HEK293T (cell line): ENCODE measurements around the gene YJU2.
"Not testable (repeated sequence)": the region's sequence is repeated elsewhere in the genome, so short reads cannot be mapped to it uniquely, and the experiment has no call there.

Source experiments
- CTCF ChIA-PET: fragments of 350-600 bp; formaldehyde crosslinking; extraction: SDS; loops from one replicate; lab custom pipeline; 2021; ENCODE audit warnings: antibody characterized with exemption, inconsistent platforms; lab: Yijun Ruan, JAX
- POLR2A ChIA-PET: fragments of 350-600 bp; formaldehyde crosslinking; extraction: SDS; loops from one replicate; lab custom pipeline; 2020; ENCODE audit warnings: antibody characterized with exemption, inconsistent platforms; lab: Yijun Ruan, JAX
- DNase-seq: peaks from one replicate; pipeline ENCODE4 v3.0.0; 2012; ENCODE audit warnings: mixed read lengths; ENCODE audit errors: extremely low spot score
- ARNT ChIP-seq: fragments of 450-650 bp; IDR thresholded peaks from 2 replicates; pipeline ENCODE4 v1.6.1; 2017; ENCODE audit warnings: mild to moderate bottlenecking
- BHLHE40 ChIP-seq: fragments of 450-650 bp; IDR thresholded peaks from 2 replicates; pipeline ENCODE4 v1.6.1; 2016; ENCODE audit warnings: mild to moderate bottlenecking, moderate library complexity, borderline replicate concordance
- CTBP1 ChIP-seq: fragments of 450-650 bp; IDR thresholded peaks from 2 replicates; pipeline ENCODE4 v1.6.1; 2016; ENCODE audit warnings: borderline replicate concordance
- ELF4 ChIP-seq: fragments of 450-650 bp; IDR thresholded peaks from 2 replicates; pipeline ENCODE4 v1.6.1; 2017; ENCODE audit warnings: antibody characterized with exemption
- FOXA1 ChIP-seq: fragments of 450-650 bp; IDR thresholded peaks from 2 replicates; pipeline ENCODE4 v1.6.1; 2016; ENCODE audit warnings: mild to moderate bottlenecking
- FOXK2 ChIP-seq: fragments of 450-650 bp; IDR thresholded peaks from 2 replicates; pipeline ENCODE4 v1.6.1; 2016; ENCODE audit warnings: mild to moderate bottlenecking
- FOXM1 ChIP-seq: fragments of 450-650 bp; IDR thresholded peaks from 2 replicates; pipeline ENCODE4 v1.6.1; 2017; ENCODE audit warnings: mild to moderate bottlenecking, borderline replicate concordance
- HDGF ChIP-seq: fragments of 450-650 bp; IDR thresholded peaks from 2 replicates; pipeline ENCODE4 v1.6.1; 2017; ENCODE audit warnings: antibody characterized with exemption, borderline replicate concordance
- L3MBTL2 ChIP-seq: fragments of 450-650 bp; conservative IDR thresholded peaks from 2 replicates; pipeline ENCODE4 v1.6.1; 2016; ENCODE audit warnings: mild to moderate bottlenecking
- LEF1 ChIP-seq: fragments of 450-650 bp; IDR thresholded peaks from 2 replicates; pipeline ENCODE4 v1.6.1; 2017; ENCODE audit warnings: mild to moderate bottlenecking, borderline replicate concordance
- NFRKB ChIP-seq: fragments of 450-650 bp; IDR thresholded peaks from 2 replicates; pipeline ENCODE4 v1.6.1; 2016; ENCODE audit warnings: mild to moderate bottlenecking, moderate library complexity
- PKNOX1 ChIP-seq: fragments of 450-650 bp; IDR thresholded peaks from 2 replicates; pipeline ENCODE4 v1.6.1; 2016
- SP1 ChIP-seq: fragments of 450-650 bp; IDR thresholded peaks from 2 replicates; pipeline ENCODE4 v1.6.1; 2017
- SUZ12 ChIP-seq: fragments of 450-650 bp; IDR thresholded peaks from 2 replicates; pipeline ENCODE4 v1.6.1; 2016; ENCODE audit warnings: mild to moderate bottlenecking
- TARDBP ChIP-seq: fragments of 450-650 bp; IDR thresholded peaks from 2 replicates; pipeline ENCODE4 v1.6.1; 2016
- ZNF384 ChIP-seq: fragments of 450-650 bp; IDR thresholded peaks from 2 replicates; pipeline ENCODE4 v1.6.1; 2016

Gene YJU2

GRCh38 chr19:4210166-4210731 is 36.6 kb upstream of the YJU2 start:
- DNase-seq = no peak
- CTCF ChIA-PET = no interaction called here
- TF ChIP-seq BHLHE40 = no peak
- no peak for TF ChIP-seq LEF1
- TF ChIP-seq ARNT = no peak
- TF ChIP-seq SUZ12 = no peak
- no peak for TF ChIP-seq CTBP1
- no peak for TF ChIP-seq NFRKB
- no peak for TF ChIP-seq L3MBTL2
- no peak for TF ChIP-seq SP1
- no peak for TF ChIP-seq ZNF384
- TF ChIP-seq ELF4 = no peak
- no peak for TF ChIP-seq TARDBP
- TF ChIP-seq FOXK2 = no peak
- TF ChIP-seq FOXA1 = no peak
- TF ChIP-seq FOXM1 = no peak
- no peak for TF ChIP-seq PKNOX1
- no peak for TF ChIP-seq HDGF
- POLR2A ChIA-PET = no interaction called here

GRCh38 chr19:4213116-4213515 is 33.8 kb upstream of the YJU2 start:
- ChIA-PET CTCF (no interaction called here), POLR2A (no interaction called here)
- TF ChIP-seq BHLHE40 (no peak), ZNF384 (no peak), FOXA1 (no peak), CTBP1 (no peak), TARDBP (no peak), HDGF (no peak), ARNT (no peak), FOXK2 (no peak), SP1 (no peak), L3MBTL2 (no peak), PKNOX1 (no peak), SUZ12 (no peak), FOXM1 (no peak), LEF1 (no peak), ELF4 (no peak), NFRKB (no peak)
- no peak for DNase-seq

GRCh38 chr19:4215807-4216206 is 31.1 kb upstream of the YJU2 start:
- DNase-seq = peak; percentile 2
- TF ChIP-seq PKNOX1 (no peak), ARNT (no peak), SP1 (no peak), FOXA1 (no peak), FOXK2 (no peak), L3MBTL2 (no peak), TARDBP (no peak), BHLHE40 (no peak), SUZ12 (no peak), LEF1 (no peak), CTBP1 (no peak), ZNF384 (no peak), NFRKB (no peak), FOXM1 (no peak), HDGF (no peak), ELF4 (no peak)
- CTCF ChIA-PET = no interaction called here
- POLR2A ChIA-PET = no interaction called here

- TF ChIP-seq FOXA1 = no peak
- no peak for TF ChIP-seq ARNT
- TF ChIP-seq SP1 = no peak
- no peak for TF ChIP-seq L3MBTL2
- TF ChIP-seq SUZ12 = no peak
- TF ChIP-seq LEF1 = no peak
- no peak for TF ChIP-seq TARDBP
- TF ChIP-seq BHLHE40 = no peak
- TF ChIP-seq ELF4 = no peak
- TF ChIP-seq FOXK2 = no peak
- no peak for TF ChIP-seq NFRKB
- no peak for TF ChIP-seq ZNF384
- TF ChIP-seq PKNOX1 = no peak
- TF ChIP-seq HDGF = no peak
- no peak for TF ChIP-seq CTBP1
- POLR2A ChIA-PET = no interaction called here
- peak; percentile 4 for DNase-seq
- CTCF ChIA-PET = interaction anchor here (0.7 kb wide), 1 partner anchor 361 kb away, joined by 4 read pairs; no protein-coding TSS in a partner anchor
Measured at GRCh38 chr19:4216846-4217245, 30.0 kb upstream of the YJU2 start.

GRCh38 chr19:4217429-4218264 is 29.2 kb upstream of the YJU2 start:
- ChIA-PET CTCF (interaction anchor here (0.6 kb wide), 1 partner anchor 8 kb away, joined by 6 read pairs; no protein-coding TSS in a partner anchor), POLR2A (no interaction called here)
- peak; percentile 6 for DNase-seq
- TF ChIP-seq ELF4 = no peak
- TF ChIP-seq BHLHE40 = no peak
- TF ChIP-seq TARDBP = no peak
- TF ChIP-seq ARNT = no peak
- TF ChIP-seq ZNF384 = no peak
- no peak for TF ChIP-seq LEF1
- TF ChIP-seq HDGF = no peak
- no peak for TF ChIP-seq FOXK2

GRCh38 chr19:4218523-4218922 is 28.4 kb upstream of the YJU2 start:
- POLR2A ChIA-PET, DNase-seq: not testable (repeated sequence)

More at GRCh38 chr19:4218523-4218922, 28.4 kb upstream of the YJU2 start:
- CTCF ChIA-PET = not testable (repeated sequence)
